COLO668 (cell line): ENCODE measurements around the gene ZNF142.
A peak's percentile ranks its signal among the peaks of the same experiment; 100 is the strongest.

ENCODE experiments used
- DNase-seq: peaks from one replicate; lab custom pipeline; 2025; ENCODE audit not compliant: unreplicated experiment; lab: John Stamatoyannopoulos, UW

The ZNF142 gene

DNA sequence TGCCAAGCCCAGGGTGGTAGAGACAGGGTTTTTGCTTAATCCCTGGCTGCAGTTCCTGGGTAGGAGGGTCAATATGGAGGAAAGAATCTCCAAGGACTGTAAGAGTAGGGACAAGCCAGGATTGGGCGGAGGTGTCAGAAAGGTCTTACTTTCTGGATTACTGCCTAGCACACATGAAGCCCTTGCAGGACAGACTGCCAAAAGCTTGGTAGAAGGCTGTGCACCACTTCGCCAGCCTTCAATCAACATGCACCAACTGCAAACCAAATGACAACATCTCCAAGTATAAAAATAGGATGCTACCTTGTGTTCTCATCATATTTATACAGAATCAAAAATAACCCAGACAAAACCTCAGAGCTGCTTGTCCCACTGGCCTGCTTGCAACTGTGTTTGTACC lies 3.7 kb downstream of the ZNF142 start:
- DNase-seq = no peak

DNA sequence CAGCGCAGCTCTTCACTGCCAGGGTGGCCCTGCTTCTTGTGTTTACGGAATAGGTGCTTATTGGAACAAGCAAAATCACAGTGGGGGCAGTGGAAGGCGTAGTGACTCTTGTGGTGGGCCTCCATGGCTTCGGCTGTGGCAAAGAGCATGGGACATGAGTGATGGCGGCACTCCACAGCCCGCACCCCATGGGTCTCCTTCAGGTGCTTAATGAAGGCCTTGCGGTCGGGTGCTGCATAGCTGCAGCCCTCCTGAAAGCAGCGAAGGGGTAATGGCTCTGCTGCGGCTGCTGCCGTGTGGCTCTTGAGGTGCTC lies 10.7 kb downstream of the ZNF142 start:
- DNase-seq = no peak

DNA sequence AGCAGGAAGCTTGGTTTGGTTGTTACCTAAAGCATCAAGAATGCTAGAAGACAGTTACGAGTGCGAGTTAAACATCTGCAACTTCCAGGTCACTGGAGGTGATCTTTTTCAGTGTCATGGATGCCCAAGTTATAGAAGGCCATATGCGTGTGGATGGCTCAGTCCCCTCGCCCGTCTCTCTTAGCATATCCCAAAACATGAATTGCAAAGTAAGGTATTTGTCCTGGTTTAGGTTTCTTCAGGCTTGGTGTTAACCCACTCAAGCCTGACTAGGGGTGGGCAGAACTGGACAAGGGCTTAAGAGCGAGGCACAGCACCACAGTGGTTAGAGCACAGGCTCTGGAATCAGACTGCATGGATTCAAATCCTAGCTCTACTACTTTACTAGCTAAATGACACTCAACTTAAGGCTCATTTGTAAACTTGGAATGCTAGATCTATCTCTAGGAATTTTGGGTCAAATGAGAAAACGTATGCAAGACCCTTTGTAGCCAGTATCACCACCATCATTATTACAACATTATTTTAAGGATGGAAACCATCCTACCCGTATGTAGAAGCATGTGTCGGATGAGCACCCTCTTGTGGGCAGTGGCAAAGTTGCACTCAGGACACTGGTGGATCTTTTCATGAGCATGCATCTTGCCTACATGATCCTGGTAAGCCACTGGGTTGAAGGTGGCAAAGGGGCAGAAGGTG lies 11.2 kb downstream of the ZNF142 start:
- DNase-seq = peak; percentile 46

GRCh38 chr2:218645126-218645525 lies 14.3 kb downstream of the ZNF142 start:
- no peak for DNase-seq

DNA sequence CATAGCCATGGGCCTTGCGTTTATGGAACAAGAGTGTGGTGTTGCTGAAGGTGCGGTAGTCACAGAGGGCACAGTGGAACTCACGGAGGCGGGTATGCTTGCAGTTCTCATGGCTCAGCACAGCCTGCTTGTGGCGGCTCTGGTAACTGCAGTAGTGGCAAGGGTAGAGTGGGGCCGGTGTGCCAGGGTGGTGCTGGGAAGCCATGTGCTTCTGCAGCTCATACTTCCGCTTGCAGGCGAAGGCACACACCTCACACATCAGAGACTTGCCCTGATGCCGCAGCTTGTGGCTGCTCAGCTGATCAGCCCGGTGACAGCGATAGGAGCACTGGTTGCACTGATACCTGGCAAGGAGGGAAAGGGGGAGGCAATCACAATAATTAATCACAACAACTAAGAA lies 14.7 kb downstream of the ZNF142 start:
- DNase-seq = no peak

GRCh38 chr2:218643751-218644310 lies 15.6 kb downstream of the ZNF142 start:
- no peak for DNase-seq

GRCh38 chr2:218642786-218643185 lies 16.6 kb downstream of the ZNF142 start:
- no peak for DNase-seq

DNA sequence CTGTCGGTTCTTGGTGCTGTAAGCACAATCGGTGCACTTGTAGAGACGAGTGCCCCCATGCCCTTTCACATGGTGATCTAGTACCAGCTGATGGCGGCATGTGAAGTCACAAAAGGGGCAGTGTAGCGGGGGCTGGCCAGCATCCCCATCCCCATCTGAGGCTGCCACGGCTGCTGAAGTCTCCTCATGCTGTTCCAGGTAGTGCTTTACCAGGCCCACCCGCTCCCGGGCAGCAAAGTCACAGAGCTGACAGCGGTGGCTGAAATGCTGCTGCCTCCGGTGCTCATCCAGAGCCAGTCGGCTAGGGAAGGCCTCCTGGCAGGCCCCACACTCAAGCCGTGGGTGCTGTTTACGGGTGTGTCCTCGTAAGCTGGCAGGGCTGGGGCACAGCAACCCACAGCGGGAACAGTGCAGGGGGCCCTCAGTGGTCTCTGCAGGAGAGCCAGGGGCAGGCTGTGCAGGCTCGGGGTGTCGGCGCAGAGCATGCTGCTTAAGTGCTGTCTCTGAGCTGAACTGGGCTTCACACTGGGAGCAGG lies 17.2 kb downstream of the ZNF142 start:
- DNase-seq = no peak

DNA sequence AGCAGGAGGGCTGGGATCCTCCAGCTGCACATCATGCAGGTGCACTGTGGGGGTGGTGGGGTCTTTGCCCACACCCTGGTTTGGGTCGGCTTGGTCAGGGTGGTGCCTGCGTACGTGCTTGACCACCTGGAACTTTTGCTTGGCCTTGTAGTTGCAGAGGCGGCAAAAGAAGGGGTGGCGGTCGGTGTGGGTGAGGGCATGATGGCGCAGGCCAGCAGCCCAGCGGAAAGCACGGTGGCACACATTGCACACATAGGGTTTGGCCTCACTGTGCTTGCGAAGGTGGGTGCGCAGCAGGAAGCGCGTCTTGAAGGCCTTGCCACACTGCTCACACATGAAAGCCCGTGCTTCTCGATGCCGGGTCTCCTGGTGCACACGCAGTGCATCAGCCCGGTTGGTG lies 21.1 kb downstream of the ZNF142 start:
- no peak for DNase-seq

GRCh38 chr2:218635719-218636118 lies 23.7 kb downstream of the ZNF142 start:
- DNase-seq = no peak

GRCh38 chr2:218631837-218632236 lies 27.6 kb downstream of the ZNF142 start:
- DNase-seq = no peak

- no peak for DNase-seq
These were observed 31.5 kb downstream of the ZNF142 start for GRCh38 chr2:218627939-218628338.

- DNase-seq = no peak
These were observed 33.1 kb downstream of the ZNF142 start for GRCh38 chr2:218626369-218626768.

- DNase-seq = no peak
These were observed 36.1 kb downstream of the ZNF142 start for GRCh38 chr2:218623366-218623705.

- no peak for DNase-seq
These were observed 36.6 kb downstream of the ZNF142 start for GRCh38 chr2:218622606-218623365.

- no peak for DNase-seq
These were observed 38.4 kb downstream of the ZNF142 start for GRCh38 chr2:218621007-218621406.

GRCh38 chr2:218618102-218618860 lies 41.1 kb downstream of the ZNF142 start:
- DNase-seq = no peak

DNA sequence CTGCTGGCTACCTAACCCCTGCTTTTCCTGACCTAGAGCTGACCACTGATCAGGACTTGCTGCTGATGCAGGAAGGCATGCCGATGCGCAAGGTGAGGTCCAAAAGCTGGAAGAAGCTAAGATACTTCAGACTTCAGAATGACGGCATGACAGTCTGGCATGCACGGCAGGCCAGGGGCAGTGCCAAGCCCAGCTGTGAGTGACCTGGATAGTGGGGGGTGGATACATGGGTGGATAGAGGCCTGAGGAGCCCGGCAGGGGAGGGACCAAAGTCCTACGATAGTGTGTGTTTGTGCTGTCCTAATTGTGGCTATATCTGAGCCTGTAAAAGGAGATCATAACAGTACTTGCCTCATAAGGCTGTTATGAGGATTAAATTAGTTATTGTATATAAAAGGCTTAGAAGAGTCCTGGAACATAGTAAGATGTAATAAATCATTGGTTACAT lies 43.5 kb downstream of the ZNF142 start:
- DNase-seq = no peak

DNA sequence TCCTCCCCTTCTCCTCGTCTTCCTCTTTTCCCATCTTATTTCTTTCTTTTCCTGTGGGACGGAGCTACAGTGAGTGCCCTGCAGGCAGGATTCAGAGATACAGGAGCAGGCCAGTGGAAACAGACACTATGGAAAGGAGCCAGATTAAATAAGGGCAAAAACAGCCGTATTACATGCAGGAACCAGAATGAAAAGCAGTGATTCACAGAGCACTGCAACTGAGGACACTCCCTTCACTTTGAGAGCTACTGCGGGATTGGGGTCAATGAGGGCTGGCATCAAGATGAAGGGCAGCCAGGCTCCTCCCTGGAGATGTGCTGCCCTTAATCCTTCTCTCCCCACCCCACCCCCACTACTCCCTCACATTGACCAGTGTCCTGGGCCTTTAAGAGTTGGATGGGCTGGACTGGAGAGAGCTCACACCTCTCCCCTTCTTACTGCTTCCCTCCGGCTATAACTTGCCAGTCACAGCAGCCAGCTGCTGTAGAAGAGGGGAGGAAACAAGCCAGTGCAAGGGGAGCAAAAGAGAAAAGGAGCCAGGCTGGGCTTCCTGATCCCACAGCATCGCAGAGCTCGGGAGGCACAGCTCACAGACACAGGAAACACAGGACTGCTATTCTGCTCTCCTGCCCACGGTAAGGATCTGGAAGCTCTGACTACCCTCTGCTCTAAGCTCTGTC lies 51.8 kb downstream of the ZNF142 start, which contains the start of gene PLCD4:
Gene PLCD4, plus strand, starts transcription at position 464 of the 680 bp plus-strand sequence. CDS start 7,841 bp downstream, outside the sequence.
- DNase-seq = no peak

DNA sequence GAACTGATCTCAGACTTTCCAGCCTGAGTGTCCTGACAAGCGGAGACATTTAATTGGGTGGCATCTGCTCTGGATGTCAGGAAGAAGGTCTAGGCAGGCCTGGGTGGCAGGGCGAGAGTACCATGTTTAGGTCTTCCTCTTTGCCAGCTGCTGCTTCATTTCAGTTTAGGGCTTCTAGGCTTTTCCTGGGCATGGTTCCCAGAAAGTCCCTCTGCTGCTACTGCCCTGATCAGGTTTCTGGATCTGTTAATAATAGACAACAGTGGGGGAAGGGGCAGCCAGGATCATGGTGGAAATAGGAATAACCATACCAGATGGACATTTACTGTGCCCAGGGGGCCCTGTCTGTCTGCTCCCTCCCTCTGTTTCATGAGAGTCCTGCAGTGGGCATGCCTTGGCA lies 54.0 kb downstream of the ZNF142 start:
- peak; percentile 59 for DNase-seq
